BLaER1 (cell line): Measurements from ENCODE around the gene SMC6.

ENCODE experiments used
- H3K27ac ChIP-seq: shearing (Covaris generic); formaldehyde crosslinking; 2 replicates; pipeline ENCODE4 v1.8.1; 2022
- H3K27me3 ChIP-seq: shearing (Covaris generic); formaldehyde crosslinking; 2 replicates; pipeline ENCODE4 v1.8.1; 2022
- H3K36me3 ChIP-seq: shearing (Covaris generic); formaldehyde crosslinking; 2 replicates; pipeline ENCODE4 v1.8.1; 2022
- H3K4me1 ChIP-seq: shearing (Covaris generic); formaldehyde crosslinking; 2 replicates; pipeline ENCODE4 v1.8.1; 2022
- H3K4me2 ChIP-seq: shearing (Covaris generic); formaldehyde crosslinking; 2 replicates; pipeline ENCODE4 v1.8.1; 2022
- H3K4me3 ChIP-seq: shearing (Covaris generic); formaldehyde crosslinking; 2 replicates; pipeline ENCODE4 v1.8.1; 2022
- H3K9ac ChIP-seq: shearing (Covaris generic); formaldehyde crosslinking; 2 replicates; pipeline ENCODE4 v1.8.1; 2022
- H3K9me3 ChIP-seq: shearing (Covaris generic); formaldehyde crosslinking; 2 replicates; pipeline ENCODE4 v1.8.1; 2022
- H4K20me1 ChIP-seq: shearing (Covaris generic); formaldehyde crosslinking; 2 replicates; pipeline ENCODE4 v1.8.1; 2022
- Cebpa-rat ChIP-seq: shearing (Covaris generic); IDR thresholded peaks from 2 replicates; pipeline ENCODE4 v1.8.1; 2022

SMC6 gene

GRCh38 chr2:17768894-17769293 lies 15.3 kb upstream of the SMC6 start:
- Histone ChIP-seq H3K36me3 (peaks cover 61% of the 10 kb centered on the region), H4K20me1 (no peaks in the 10 kb centered on the region), H3K9ac (no peak overlapping the region), H3K4me2 (no peak overlapping the region), H3K27me3 (no peaks in the 10 kb centered on the region), H3K9me3 (no peaks in the 10 kb centered on the region), H3K4me1 (no peaks in the 10 kb centered on the region), H3K4me3 (no peak overlapping the region), H3K27ac (no peak overlapping the region)
- TF ChIP-seq Cebpa-rat = no peak

GRCh38 chr2:17765398-17765797 lies 11.8 kb upstream of the SMC6 start:
- Histone ChIP-seq H3K27me3 (no peaks in the 10 kb centered on the region), H3K9me3 (no peaks in the 10 kb centered on the region), H3K4me3 (no peak overlapping the region), H3K36me3 (peaks cover 64% of the 10 kb centered on the region), H4K20me1 (no peaks in the 10 kb centered on the region), H3K4me2 (no peak overlapping the region), H3K9ac (no peak overlapping the region), H3K4me1 (no peaks in the 10 kb centered on the region), H3K27ac (no peak overlapping the region)
- TF ChIP-seq Cebpa-rat = no peak

- no peaks in the 10 kb centered on the region for H3K9me3 ChIP-seq
- peaks cover 2% of the 10 kb centered on the region; the same call in 1 of the 2 replicates for H3K4me1 ChIP-seq
- no peaks in the 10 kb centered on the region for H4K20me1 ChIP-seq
- H3K4me3 ChIP-seq = no peak overlapping the region
- peaks cover 67% of the 10 kb centered on the region for H3K36me3 ChIP-seq
- no peak overlapping the region for H3K4me2 ChIP-seq
- H3K9ac ChIP-seq = no peak overlapping the region
- no peak for TF ChIP-seq Cebpa-rat
- H3K27me3 ChIP-seq = no peaks in the 10 kb centered on the region
- H3K27ac ChIP-seq = no peak overlapping the region
Observed at GRCh38 chr2:17763641-17764333, 10.2 kb upstream of the SMC6 start.

- no peak overlapping the region for H3K9ac ChIP-seq
- H3K27me3 ChIP-seq = no peaks in the 10 kb centered on the region
- no peaks in the 10 kb centered on the region for H3K9me3 ChIP-seq
- no peak for TF ChIP-seq Cebpa-rat
- peaks cover 61% of the 10 kb centered on the region for H3K36me3 ChIP-seq
- no peak overlapping the region for H3K4me3 ChIP-seq
- H3K4me2 ChIP-seq = no peak overlapping the region
- peaks cover 15% of the 10 kb centered on the region for H3K4me1 ChIP-seq
- H4K20me1 ChIP-seq = no peaks in the 10 kb centered on the region
- H3K27ac ChIP-seq = no peak overlapping the region
Observed at GRCh38 chr2:17762451-17762850, 8.8 kb upstream of the SMC6 start.

GRCh38 chr2:17759805-17760204 lies 6.2 kb upstream of the SMC6 start:
- H3K36me3 ChIP-seq = peaks cover 42% of the 10 kb centered on the region
- H3K9ac ChIP-seq = no peak overlapping the region
- no peak overlapping the region for H3K27ac ChIP-seq
- H4K20me1 ChIP-seq = no peaks in the 10 kb centered on the region
- 0 out of 2 replicates have a peak, but pooled peaks have one; percentile 42 for TF ChIP-seq Cebpa-rat
- H3K27me3 ChIP-seq = no peaks in the 10 kb centered on the region
- no peak overlapping the region for H3K4me3 ChIP-seq
- peaks cover 42% of the 10 kb centered on the region for H3K4me1 ChIP-seq
- H3K4me2 ChIP-seq = no peak overlapping the region
- no peaks in the 10 kb centered on the region for H3K9me3 ChIP-seq

- Histone ChIP-seq H3K36me3 (peaks cover 30% of the 10 kb centered on the region), H3K9ac (no peak overlapping the region), H3K4me1 (peaks cover 44% of the 10 kb centered on the region), H3K4me2 (peak overlapping the region; percentile 90), H3K4me3 (no peak overlapping the region), H3K27ac (no peak overlapping the region), H4K20me1 (no peaks in the 10 kb centered on the region), H3K27me3 (no peaks in the 10 kb centered on the region), H3K9me3 (no peaks in the 10 kb centered on the region)
- no peak for TF ChIP-seq Cebpa-rat
Observed at GRCh38 chr2:17758118-17758517, 4.5 kb upstream of the SMC6 start.

- Histone ChIP-seq H3K27ac (no peak overlapping the region), H3K4me1 (peaks cover 51% of the 10 kb centered on the region), H3K9ac (no peak overlapping the region), H4K20me1 (no peaks in the 10 kb centered on the region), H3K9me3 (no peaks in the 10 kb centered on the region), H3K4me3 (no peak overlapping the region), H3K36me3 (peaks cover 25% of the 10 kb centered on the region), H3K4me2 (peak overlapping the region; percentile 90), H3K27me3 (no peaks in the 10 kb centered on the region)
- no peak for TF ChIP-seq Cebpa-rat
Observed at GRCh38 chr2:17757321-17757720, 3.7 kb upstream of the SMC6 start.

GRCh38 chr2:17756668-17757067 lies 3.1 kb upstream of the SMC6 start:
- TF ChIP-seq Cebpa-rat = no peak
- H3K9me3 ChIP-seq = no peaks in the 10 kb centered on the region
- H4K20me1 ChIP-seq = no peaks in the 10 kb centered on the region
- H3K36me3 ChIP-seq = peaks cover 21% of the 10 kb centered on the region
- no peaks in the 10 kb centered on the region for H3K27me3 ChIP-seq
- 0 out of 2 replicates have a peak overlapping the region, but pooled peaks have one; percentile 4 for H3K9ac ChIP-seq
- H3K4me1 ChIP-seq = peaks cover 57% of the 10 kb centered on the region
- H3K27ac ChIP-seq = no peak overlapping the region
- no peak overlapping the region for H3K4me3 ChIP-seq
- H3K4me2 ChIP-seq = peak overlapping the region; percentile 90

- H3K27me3 ChIP-seq = no peaks in the 10 kb centered on the region
- peak overlapping the region; percentile 90 for H3K4me2 ChIP-seq
- H3K4me3 ChIP-seq = peak overlapping the region; percentile 95
- H3K36me3 ChIP-seq = peaks cover 3% of the 10 kb centered on the region; the same call in 1 of the 2 replicates
- H3K9ac ChIP-seq = peak overlapping the region; percentile 93
- H3K9me3 ChIP-seq = no peaks in the 10 kb centered on the region
- H3K4me1 ChIP-seq = peaks cover 75% of the 10 kb centered on the region
- peak overlapping the region; percentile 96 for H3K27ac ChIP-seq
- TF ChIP-seq Cebpa-rat = no peak
- no peaks in the 10 kb centered on the region for H4K20me1 ChIP-seq
Observed at GRCh38 chr2:17754773-17755425, 1.3 kb upstream of the SMC6 start.
